Esophagus mucosa (tissue), 1 donor: ENCODE measurements around the gene HTATSF1. TPM values are rescaled to one million over a fixed set of nuclear protein-coding genes. Genes with fewer than 3 reads are reported as not detected.

Experiments
- ATAC-seq: fragments of 200-7000 bp; cut with Tn5 transposase; one replicate; pipeline ENCODE4 v1.9.1; 2020
- total RNA-seq: library from RNA; stranded (reverse); gene quantifications from one replicate; pipeline ENCODE4 v1.2.4, GENCODE V29; 2023
- donor health status: DM: yes; HTN: yes; CAD: no.

The HTATSF1 gene
- total RNA-seq, 1 donor from 2014 or later = 18.9 TPM

GRCh38 chrX:136496186-136496763 is 1.1 kb upstream of the HTATSF1 start:
- no peak for ATAC-seq

GRCh38 chrX:136496764-136497555 is 432 bp upstream of the HTATSF1 start:
- ATAC-seq = peak; percentile 92

- no peak for ATAC-seq
Observed at GRCh38 chrX:136519069-136519468, 21.7 kb downstream of the HTATSF1 start.

- no peak for ATAC-seq
Observed at GRCh38 chrX:136523770-136524169, 26.4 kb downstream of the HTATSF1 start.

GRCh38 chrX:136525738-136526606 is 28.6 kb downstream of the HTATSF1 start:
- peak; percentile 81 for ATAC-seq

GRCh38 chrX:136528645-136529315 is 31.4 kb downstream of the HTATSF1 start:
- ATAC-seq = no peak

- ATAC-seq = no peak
Observed at GRCh38 chrX:136529795-136530194, 32.4 kb downstream of the HTATSF1 start.

- no peak for ATAC-seq
Observed at GRCh38 chrX:136531951-136532350, 34.6 kb downstream of the HTATSF1 start, which contains the start of gene VGLL1. VGLL1 (plus strand) TSS chrX:136532215; CDS start chrX:136536021, 3,806 bp downstream.

- ATAC-seq = no peak
Observed at GRCh38 chrX:136534131-136534530, 36.7 kb downstream of the HTATSF1 start.

- ATAC-seq = no peak
Observed at GRCh38 chrX:136538811-136539210, 41.4 kb downstream of the HTATSF1 start.

GRCh38 chrX:136540226-136540625 is 42.8 kb downstream of the HTATSF1 start:
- no peak for ATAC-seq

GRCh38 chrX:136541294-136541693 is 43.9 kb downstream of the HTATSF1 start:
- ATAC-seq = no peak

- no peak for ATAC-seq
Observed at GRCh38 chrX:136542281-136542680, 44.9 kb downstream of the HTATSF1 start.

- no peak for ATAC-seq
Observed at GRCh38 chrX:136546371-136546781, 49.0 kb downstream of the HTATSF1 start.

- ATAC-seq = no peak
Observed at GRCh38 chrX:136549226-136549625, 51.8 kb downstream of the HTATSF1 start.

- ATAC-seq = no peak
Observed at GRCh38 chrX:136551410-136551809, 54.0 kb downstream of the HTATSF1 start.

- ATAC-seq = no peak
Observed at GRCh38 chrX:136555694-136556093, 58.3 kb downstream of the HTATSF1 start.

Other genes with a start within 250 kb of the HTATSF1 start
- 4.8 TPM for gene MAP7D3, start 246.2 kb upstream of the HTATSF1 start, total RNA-seq
- gene ADGRG4, start 196.6 kb upstream of the HTATSF1 start, total RNA-seq = not detected
- gene BRS3, start 9.6 kb upstream of the HTATSF1 start, total RNA-seq = not detected
- 0.36 TPM for gene VGLL1, start 34.6 kb downstream of the HTATSF1 start, total RNA-seq
- gene CD40LG, start 150.6 kb downstream of the HTATSF1 start, total RNA-seq = not detected